SK-N-SH (cell line): Measurements from ENCODE around the gene PEPD. TPM values are rescaled to one million over a fixed set of nuclear protein-coding genes. Genes with fewer than 3 reads are reported as not detected.

ENCODE experiments used
- CTCF ChIA-PET: fragments of 300-600, 350-600 bp; formaldehyde crosslinking; extraction: SDS; loops from one replicate; lab custom pipeline; 2021; lab: Yijun Ruan, JAX
- POLR2A ChIA-PET: fragments of 350-600 bp; sonication (Branson Sonifier 250); formaldehyde crosslinking; extraction: SDS; loops from one replicate; lab custom pipeline; 2020; ENCODE audit warnings: antibody characterized with exemption, inconsistent platforms; lab: Yijun Ruan, JAX
- DNase-seq: peaks from one replicate; pipeline ENCODE4 v3.0.0; 2012
- H2AFZ ChIP-seq: fragments of 200-600 bp; sonication (generic); 2 replicates; pipeline ENCODE4 v1.8.1; 2016; ENCODE audit warnings: antibody characterized with exemption, mild to moderate bottlenecking, low read depth
- H3F3A ChIP-seq: fragments of 200-600 bp; sonication (generic); replicated peaks from 2 replicates; pipeline ENCODE3; 2016; ENCODE audit warnings: antibody characterized with exemption, mild to moderate bottlenecking; ENCODE audit not compliant: insufficient read depth
- H3K27ac ChIP-seq, 2 experiments: fragments of 200-500 bp in 1 of 2; fragments of 200-600 bp in 1 of 2; sonication (Bioruptor generic) in 1 of 2; sonication (generic), shearing (Covaris generic) in 1 of 2; 2 replicates each; pipeline versions ENCODE4 v1.5.1 to v1.6.1; 2014 to 2016; ENCODE audit warnings: low read depth in 2 of 2, inconsistent platforms in 1 of 2, low read length in 1 of 2, mild to moderate bottlenecking in 1 of 2, mixed read lengths in 1 of 2
- H3K27me3 ChIP-seq: fragments of 200-600 bp; sonication (generic), shearing (Covaris generic); 2 replicates; pipeline ENCODE4 v1.6.1; 2016; ENCODE audit warnings: mixed run types; ENCODE audit not compliant: insufficient read depth
- H3K36me3 ChIP-seq, 2 experiments: fragments of 200-500 bp in 1 of 2; fragments of 200-600 bp in 1 of 2; sonication (Bioruptor generic) in 1 of 2; sonication (generic) in 1 of 2; replicated peaks in 1 of 2; 2 replicates each; pipeline versions ENCODE3 to v1.5.1; 2014 to 2016; ENCODE audit warnings: low read length in 1 of 2, mild to moderate bottlenecking in 1 of 2; ENCODE audit not compliant: insufficient read depth in 2 of 2, control insufficient read depth in 1 of 2
- H3K4me1 ChIP-seq, 2 experiments: fragments of 200-500 bp in 1 of 2; fragments of 200-600 bp in 1 of 2; sonication (Bioruptor generic) in 1 of 2; sonication (generic), shearing (Covaris generic) in 1 of 2; 2 replicates each; pipeline versions ENCODE4 v1.5.1 to v1.6.1; 2014 to 2016; ENCODE audit warnings: low read depth in 1 of 2, low read length in 1 of 2, mixed run types in 1 of 2; ENCODE audit not compliant: insufficient read depth in 2 of 2, control insufficient read depth in 1 of 2
- H3K4me2 ChIP-seq: fragments of 200-600 bp; sonication (generic), shearing (Covaris generic); 2 replicates; pipeline ENCODE4 v1.6.1; 2017; ENCODE audit warnings: mixed run types
- H3K4me3 ChIP-seq, 2 experiments: fragments of 200-500 bp in 1 of 2; fragments of 200-600 bp in 1 of 2; sonication (Bioruptor generic) in 1 of 2; sonication (generic), shearing (Covaris generic) in 1 of 2; 2 replicates each; pipeline versions ENCODE4 v1.5.1 to v1.8.1; 2014 to 2016; ENCODE audit warnings: low read depth in 2 of 2, inconsistent platforms in 1 of 2, low read length in 1 of 2, mild to moderate bottlenecking in 1 of 2, mixed read lengths in 1 of 2, moderate library complexity in 1 of 2
- H3K79me2 ChIP-seq: fragments of 200-600 bp; sonication (generic); 2 replicates; pipeline ENCODE4 v1.8.1; 2017; ENCODE audit warnings: mild to moderate bottlenecking; ENCODE audit not compliant: insufficient read depth
- H3K9ac ChIP-seq: fragments of 200-600 bp; sonication (generic); 2 replicates; pipeline ENCODE4 v1.6.1; 2017; ENCODE audit warnings: mixed run types
- H3K9me2 ChIP-seq: fragments of 200-600 bp; sonication (generic); 2 replicates; pipeline ENCODE4 v1.6.1; 2017; ENCODE audit warnings: mixed run types
- H3K9me3 ChIP-seq: fragments of 200-600 bp; sonication (generic); 2 replicates; pipeline ENCODE4 v1.6.1; 2017; ENCODE audit warnings: mixed run types, mild to moderate bottlenecking, moderate library complexity
- H4K20me1 ChIP-seq: fragments of 200-600 bp; sonication (generic); 2 replicates; pipeline ENCODE4 v1.6.1; 2017; ENCODE audit warnings: mild to moderate bottlenecking, mixed run types; ENCODE audit not compliant: insufficient read depth
- CHD2 ChIP-seq: fragments of 150-350 bp; IDR thresholded peaks from 2 replicates; pipeline ENCODE4 v1.6.1; 2018; ENCODE audit warnings: low read length; ENCODE audit not compliant: partially characterized antibody
- CTCF ChIP-seq: fragments of 200-600 bp; sonication (generic); IDR thresholded peaks from 2 replicates; pipeline ENCODE4 v1.6.1; 2017; ENCODE audit warnings: antibody characterized with exemption, mild to moderate bottlenecking, moderate library complexity
- ELF1 ChIP-seq: IDR thresholded peaks from 2 replicates; pipeline ENCODE4 v1.4.0; 2012
- EP300 ChIP-seq, 2 experiments: IDR thresholded peaks; 2 replicates each; pipeline versions ENCODE4 v1.4.0 to v1.6.1; 2012; ENCODE audit warnings: borderline replicate concordance in 1 of 2, low read depth in 1 of 2, low read length in 1 of 2
- FOSL2 ChIP-seq: IDR thresholded peaks from 2 replicates; pipeline ENCODE4 v1.4.0; 2012; ENCODE audit warnings: low read depth, mild to moderate bottlenecking, moderate library complexity, borderline replicate concordance
- FOXM1 ChIP-seq: IDR thresholded peaks from 2 replicates; pipeline ENCODE4 v1.4.0; 2012; ENCODE audit warnings: low read depth, mild to moderate bottlenecking
- GABPA ChIP-seq: IDR thresholded peaks from 2 replicates; pipeline ENCODE4 v1.4.0; 2012; ENCODE audit warnings: low read depth, mild to moderate bottlenecking
- IRF3 ChIP-seq: fragments of 150-350 bp; IDR thresholded peaks from 2 replicates; pipeline ENCODE4 v1.6.1; 2016; ENCODE audit warnings: mild to moderate bottlenecking, low read depth, low read length
- JUND ChIP-seq: IDR thresholded peaks from 2 replicates; pipeline ENCODE4 v1.4.0; 2012
- MAX ChIP-seq: IDR thresholded peaks from 2 replicates; pipeline ENCODE4 v1.4.0; 2012; ENCODE audit warnings: low read depth
- MEF2A ChIP-seq: IDR thresholded peaks from 2 replicates; pipeline ENCODE4 v1.4.0; 2012; ENCODE audit warnings: low read depth, borderline replicate concordance
- NRF1 ChIP-seq: IDR thresholded peaks from 2 replicates; pipeline ENCODE4 v1.6.1; 2012; ENCODE audit warnings: low read depth, mild to moderate bottlenecking, low read length
- POLR2AphosphoS5 ChIP-seq: IDR thresholded peaks from 2 replicates; pipeline ENCODE4 v1.6.1; 2012; ENCODE audit warnings: low read depth, low read length
- RAD21 ChIP-seq: IDR thresholded peaks from 2 replicates; pipeline ENCODE4 v1.6.1; 2012; ENCODE audit warnings: mild to moderate bottlenecking, low read length
- RCOR1 ChIP-seq: fragments of 150-350 bp; IDR thresholded peaks from 2 replicates; pipeline ENCODE4 v1.6.1; 2017; ENCODE audit warnings: antibody characterized with exemption, low read length
- REST ChIP-seq: IDR thresholded peaks from 2 replicates; pipeline ENCODE4 v1.6.1; 2012; ENCODE audit warnings: mild to moderate bottlenecking, low read depth, low read length, moderate library complexity
- RFX5 ChIP-seq: IDR thresholded peaks from 2 replicates; pipeline ENCODE4 v1.6.1; 2012; ENCODE audit warnings: mild to moderate bottlenecking, improper control_type of control experiment, low read length
- RXRA ChIP-seq: IDR thresholded peaks from 2 replicates; pipeline ENCODE4 v1.4.0; 2012; ENCODE audit warnings: low read depth, mild to moderate bottlenecking, borderline replicate concordance
- SIN3A ChIP-seq: IDR thresholded peaks from 2 replicates; pipeline ENCODE4 v1.6.1; 2012; ENCODE audit warnings: low read depth, mild to moderate bottlenecking, low read length, moderate library complexity, borderline replicate concordance
- SMC3 ChIP-seq: IDR thresholded peaks from 2 replicates; pipeline ENCODE4 v1.6.1; 2012; ENCODE audit warnings: low read depth, low read length, improper control_type of control experiment
- TAF1 ChIP-seq: IDR thresholded peaks from 2 replicates; pipeline ENCODE4 v1.6.1; 2012; ENCODE audit warnings: low read depth, mild to moderate bottlenecking, low read length, moderate library complexity, borderline replicate concordance
- TEAD4 ChIP-seq: IDR thresholded peaks from 2 replicates; pipeline ENCODE4 v1.4.0; 2012; ENCODE audit warnings: mild to moderate bottlenecking, borderline replicate concordance; ENCODE audit not compliant: insufficient read depth
- USF1 ChIP-seq: IDR thresholded peaks from 2 replicates; pipeline ENCODE4 v1.4.0; 2012; ENCODE audit warnings: low read depth, borderline replicate concordance
- USF2 ChIP-seq: fragments of 150-350 bp; IDR thresholded peaks from 2 replicates; pipeline ENCODE4 v1.6.1; 2017; ENCODE audit warnings: antibody characterized with exemption, low read length, low read depth, borderline replicate concordance
- YY1 ChIP-seq: IDR thresholded peaks from 2 replicates; pipeline ENCODE4 v1.4.0; 2012; ENCODE audit warnings: low read depth, mild to moderate bottlenecking
- WGBS: methylation state at CpG from one replicate; pipeline ENCODE4 v1.1.6; 2017; ENCODE audit warnings: low lambda C conversion rate; 5-methylcytosine and 5-hydroxymethylcytosine counted together
- polyA plus RNA-seq, 3 experiments: library from polyadenylated mRNA; depleted of rRNA; stranded (reverse); fragments of >200 nt; gene quantifications; 2 replicates each; pipeline ENCODE4 v1.2.3, GENCODE V29; 2012

PEPD gene
- polyA plus RNA-seq, 1 of the 3 experiments (the other 2 are of a cell fraction) = 88.9 TPM

- Histone ChIP-seq H3K4me3 (peak overlapping the region in 1 of 2 experiments; percentile 28; a peak in 1 of 4 replicates), H3F3A (no peaks in the 10 kb centered on the region), H4K20me1 (no peaks in the 10 kb centered on the region), H3K27me3 (no peaks in the 10 kb centered on the region), H3K79me2 (no peaks in the 10 kb centered on the region), H3K9me2 (no peaks in the 10 kb centered on the region), H3K4me2 (no peak overlapping the region), H3K27ac (peak overlapping the region in 1 of 2 experiments; percentile 73; a peak in 1 of 4 replicates), H3K9ac (no peak overlapping the region), H3K4me1 (peaks cover 16 to 44% of the 10 kb centered on the region in 2 experiments), H3K9me3 (no peaks in the 10 kb centered on the region), H2AFZ (no peak overlapping the region), H3K36me3 (no peaks in the 10 kb centered on the region)
- WGBS = 30% methylated on average over 13 of the region's 13 CpGs
- ChIA-PET POLR2A (interaction anchor here (1.1 kb wide), 1 partner anchor 89 kb away, joined by 4 read pairs; no protein-coding TSS in a partner anchor), CTCF (interaction anchor here (0.6 to 4.5 kb wide), 58 partner anchors 9 to 724 kb away, joined by 3 to 137 read pairs (median 5); partner anchors contain the start of gene CHST8)
- DNase-seq = peak; percentile 83
- no peak for TF ChIP-seq FOXM1
- 0 out of 2 replicates have a peak, but pooled peaks have one; percentile 6 for TF ChIP-seq RCOR1
- no peak for TF ChIP-seq RFX5
- TF ChIP-seq EP300 (IDR thresholded peaks at IDR 0.05; ENCODE audit: borderline replicate concordance in 1 of 2, low read depth in 1 of 2, low read length in 1 of 2) = no peak
- TF ChIP-seq IRF3 = no peak
- no peak for TF ChIP-seq POLR2AphosphoS5
- TF ChIP-seq FOSL2 = no peak
- TF ChIP-seq USF2 = no peak
- no peak for TF ChIP-seq TEAD4
- peak; percentile 97 for TF ChIP-seq RAD21
- no peak for TF ChIP-seq RXRA
- no peak for TF ChIP-seq CHD2
- TF ChIP-seq TAF1 = no peak
- TF ChIP-seq MAX = no peak
- TF ChIP-seq ELF1 = no peak
- TF ChIP-seq USF1 = no peak
- no peak for TF ChIP-seq YY1
- no peak for TF ChIP-seq GABPA
- no peak for TF ChIP-seq MEF2A
- no peak for TF ChIP-seq REST
- no peak for TF ChIP-seq JUND
- no peak for TF ChIP-seq SIN3A
- 0 out of 2 replicates have a peak, but pooled peaks have one; percentile 3 for TF ChIP-seq NRF1
- peak; percentile 97 for TF ChIP-seq SMC3
- TF ChIP-seq CTCF = peak; percentile 84
Measured at GRCh38 chr19:33430674-33431277, 90.8 kb downstream of the PEPD start.
